Right kidney (tissue), 1 donor: ENCODE data around the gene SPPL2A.
A peak's percentile ranks its signal among the peaks of the same experiment; 100 is the strongest.

Source experiments
- DNase-seq: peaks from one replicate; pipeline ENCODE4 v3.0.0-alpha.2; 2016

Gene SPPL2A

DNA sequence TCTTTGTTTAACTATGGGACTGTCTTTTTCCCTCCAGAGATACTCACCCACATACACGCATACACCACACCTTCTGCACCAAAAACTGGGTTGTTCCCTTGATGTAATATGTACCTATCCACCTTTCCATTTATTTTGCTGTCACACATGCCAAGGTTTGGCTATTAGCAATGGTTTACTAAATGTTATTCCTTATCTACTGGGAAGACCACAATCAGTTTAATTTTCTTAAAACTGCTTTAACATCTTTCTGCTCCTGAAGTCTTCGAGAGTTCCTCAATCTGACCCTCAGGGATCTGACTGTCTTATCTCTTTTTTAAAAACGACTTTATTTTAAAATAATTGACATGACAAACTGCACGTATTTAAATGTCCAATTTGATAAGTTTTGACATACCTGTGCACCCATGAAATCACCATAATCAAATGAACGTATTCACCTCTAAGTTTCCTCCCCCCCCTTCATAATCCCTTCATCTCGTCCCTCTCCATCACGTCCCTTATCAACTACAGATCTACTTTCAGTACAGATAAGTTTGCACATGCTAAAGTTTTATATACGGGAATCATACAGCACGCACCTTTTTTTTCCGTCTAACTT lies 78.1 kb downstream of the SPPL2A start:
- DNase-seq = no peak

DNA sequence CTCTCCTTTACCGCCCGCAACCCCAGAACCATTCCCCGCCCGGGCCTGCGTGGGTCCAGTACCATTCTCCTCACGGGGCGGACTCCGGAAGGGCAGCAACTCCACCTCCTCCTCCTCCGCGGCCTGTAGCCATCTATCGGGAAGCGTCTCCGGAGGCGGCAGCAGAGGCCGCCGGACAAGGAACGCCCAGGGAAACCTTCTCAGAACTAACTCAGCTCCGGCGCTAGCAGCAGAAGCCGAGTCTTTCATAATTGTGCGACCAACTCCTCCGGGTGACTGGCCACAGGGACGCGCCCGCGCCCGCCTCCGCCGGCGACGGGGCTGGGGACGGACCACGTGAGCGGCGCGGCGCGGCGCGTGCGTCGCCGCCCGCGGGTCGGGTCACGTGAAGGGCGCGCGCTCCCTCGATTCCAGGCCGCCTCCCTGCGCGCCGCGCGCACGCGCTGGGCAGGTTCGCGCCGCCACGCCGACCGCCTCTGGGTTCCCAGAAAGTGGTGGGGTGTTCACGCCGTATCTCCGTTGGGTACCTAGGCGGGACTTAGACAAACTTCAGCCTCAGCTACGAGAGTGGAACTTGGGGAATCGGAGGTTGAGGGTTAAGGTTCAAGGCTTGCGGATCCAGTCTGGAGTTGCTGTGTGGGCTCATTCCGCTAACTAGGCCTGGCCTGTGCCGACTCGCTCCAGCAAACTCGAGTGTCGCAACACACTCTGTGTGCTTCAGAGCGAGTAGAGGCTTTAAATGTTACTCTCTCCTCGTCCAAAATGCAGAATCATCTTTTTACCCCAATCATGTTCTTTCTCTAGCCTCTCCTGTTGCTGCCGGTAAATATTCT lies 78.8 kb downstream of the SPPL2A start, which contains the start of gene TRPM7:
TRPM7 (minus strand) TSS at position 329 of the 833 bp plus-strand sequence; CDS start at position 65, 264 bp downstream.
- peak; percentile 99 for DNase-seq

DNA sequence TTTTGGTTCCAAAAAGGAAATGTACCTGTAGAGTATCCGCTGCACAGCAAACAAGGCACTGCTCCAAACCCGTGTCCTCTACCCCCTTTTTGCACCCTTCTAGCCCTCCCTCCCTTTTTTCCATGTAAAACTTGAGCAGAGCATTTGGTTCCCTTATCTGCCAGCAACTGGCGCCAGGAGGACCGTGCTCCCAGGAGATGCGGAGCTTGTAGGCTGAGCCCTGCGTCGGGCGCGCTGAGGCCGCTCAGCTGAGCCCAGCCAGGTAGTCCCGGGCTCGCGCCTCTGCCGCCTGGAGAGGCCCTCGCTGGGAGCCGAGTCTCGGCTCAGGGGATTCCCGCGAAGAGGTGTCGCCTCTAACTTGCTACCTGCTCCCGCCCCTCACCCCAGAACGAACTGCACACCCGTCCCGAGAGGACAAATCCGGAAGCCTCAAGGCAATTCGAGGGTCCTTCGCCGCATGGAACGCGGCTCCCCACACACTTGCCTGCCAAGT lies 79.5 kb downstream of the SPPL2A start:
- no peak for DNase-seq

DNA sequence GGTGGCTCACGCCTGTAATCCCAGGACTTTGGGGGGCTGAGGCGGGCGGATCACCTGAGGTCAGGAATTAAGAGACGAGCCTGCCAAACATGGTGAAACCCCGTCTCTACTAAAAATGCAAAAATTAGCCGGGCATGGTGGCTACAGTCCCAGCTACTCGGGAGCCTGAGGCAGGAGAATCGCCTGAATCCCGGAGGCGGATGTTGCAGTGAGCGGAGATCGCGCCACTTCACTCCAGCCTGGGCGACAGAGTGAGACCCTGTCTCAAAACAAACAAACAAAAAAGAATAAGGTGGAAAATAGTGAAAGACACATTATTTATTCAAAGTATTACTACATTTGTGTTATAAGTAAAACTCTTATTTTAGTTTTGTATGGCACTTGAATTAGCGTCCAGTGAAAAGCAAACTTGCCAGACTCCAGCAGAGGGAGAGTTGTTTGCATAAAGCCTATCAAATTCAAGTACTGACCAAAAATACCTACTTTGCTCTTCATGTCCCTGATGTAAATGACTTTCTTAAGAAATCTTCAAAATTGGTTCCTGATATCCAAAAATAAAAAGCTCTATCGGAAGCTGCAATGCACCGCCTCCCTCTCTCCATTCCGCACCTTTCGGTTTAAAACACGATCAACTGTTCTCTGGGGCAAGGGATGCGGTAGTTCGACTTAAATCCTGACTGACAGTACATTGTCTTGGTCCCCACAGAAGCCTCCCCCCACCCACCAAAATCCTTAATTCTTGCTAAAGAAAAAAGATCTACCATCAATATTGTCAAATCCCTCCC lies 80.1 kb downstream of the SPPL2A start:
- DNase-seq = peak; percentile 40

DNA sequence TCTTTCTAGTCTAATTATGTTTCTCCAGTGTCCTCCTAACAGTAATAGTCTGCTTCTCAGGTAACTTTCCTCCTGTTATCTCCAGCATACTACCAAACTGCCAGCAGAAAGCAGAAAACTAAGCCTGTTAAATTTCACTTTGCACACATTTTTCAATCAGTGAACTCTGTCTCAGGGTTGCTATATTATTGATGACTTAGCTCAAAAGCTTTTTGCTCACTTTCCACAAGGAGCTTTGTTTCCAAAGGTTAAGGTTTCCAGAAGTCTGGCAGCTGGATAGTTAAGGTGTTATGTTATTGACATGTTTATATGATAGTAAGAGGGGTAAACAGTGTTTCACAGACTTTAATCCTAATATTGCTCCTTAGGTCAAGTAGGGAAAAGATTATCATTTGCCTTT lies 84.0 kb downstream of the SPPL2A start:
- no peak for DNase-seq

DNA sequence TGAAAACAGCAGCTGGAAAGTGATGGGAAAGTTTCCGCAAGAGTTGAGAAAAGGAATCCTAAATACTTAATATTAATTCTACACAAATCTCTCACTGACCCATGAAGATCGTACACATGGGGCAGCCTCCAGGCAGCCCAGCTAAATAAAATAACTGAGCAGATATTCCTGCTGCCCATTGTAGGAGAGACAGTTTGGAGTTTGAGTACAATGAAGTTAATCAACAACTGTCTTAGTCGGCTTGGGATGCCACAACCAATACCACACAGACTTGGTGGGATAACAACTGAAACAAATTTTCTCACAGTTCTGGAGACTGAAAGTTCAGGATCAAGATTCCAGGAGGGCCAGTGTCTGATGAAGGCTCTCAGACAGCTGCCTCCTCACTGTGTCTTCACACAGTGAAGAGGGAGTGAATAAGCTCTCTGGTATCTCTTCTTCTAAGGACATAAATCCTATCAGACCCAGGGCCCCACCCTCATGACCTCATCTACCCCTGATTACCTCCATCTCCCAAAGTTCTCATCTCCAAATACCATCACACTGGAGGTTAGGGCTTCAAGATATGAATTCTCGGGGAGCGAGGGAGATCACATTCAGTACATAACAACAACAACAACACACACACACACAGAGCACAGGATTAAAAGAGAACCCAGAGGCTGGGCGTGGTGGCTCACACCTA lies 88.6 kb downstream of the SPPL2A start:
- no peak for DNase-seq

DNA sequence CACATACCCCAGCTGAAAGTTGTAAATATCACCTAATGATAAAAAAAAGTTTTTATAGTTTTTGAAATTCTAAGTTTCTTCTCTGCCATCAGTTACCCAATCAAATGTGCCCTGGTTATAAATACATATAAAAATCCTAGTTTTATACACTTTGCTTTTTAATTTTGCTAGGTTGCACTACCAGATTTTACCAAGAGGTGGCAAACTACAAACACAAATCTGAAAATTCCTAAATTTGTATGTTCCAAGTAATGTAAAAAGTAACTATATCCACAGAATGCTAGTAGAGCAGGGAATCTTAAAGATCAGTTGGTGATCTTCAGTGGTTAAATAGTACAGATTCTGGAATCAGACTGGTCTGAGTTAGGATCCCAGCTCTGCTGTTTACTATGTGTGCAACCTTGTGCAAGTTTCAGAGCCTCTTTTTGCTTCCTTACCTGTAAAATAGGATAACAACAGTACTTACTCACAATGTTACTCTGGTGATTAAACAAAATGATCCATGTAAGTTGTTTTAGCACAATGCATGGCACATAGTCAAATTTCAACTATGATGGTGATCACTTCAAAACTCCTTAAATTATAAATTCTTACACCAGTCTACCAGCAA lies 89.9 kb downstream of the SPPL2A start:
- peak; percentile 6 for DNase-seq

DNA sequence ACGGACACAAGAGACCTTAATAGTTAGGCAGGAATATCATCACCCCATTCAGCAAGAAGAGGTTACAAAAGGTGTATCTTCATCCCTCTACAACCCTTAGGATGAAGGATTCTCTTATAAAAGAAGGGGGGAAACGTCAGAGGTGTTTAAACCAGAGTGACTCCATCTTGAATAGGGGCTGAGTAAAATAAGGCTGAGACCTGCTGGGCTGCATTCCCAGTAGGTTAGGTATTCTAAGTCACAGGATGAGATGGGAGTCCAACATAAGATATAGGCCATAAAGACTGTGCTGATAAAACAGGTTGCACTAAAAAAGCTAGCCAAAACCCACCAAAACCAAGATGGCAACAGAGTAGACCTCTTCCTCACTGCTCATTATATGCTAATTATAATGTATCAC lies 95.4 kb downstream of the SPPL2A start:
- DNase-seq = no peak

DNA sequence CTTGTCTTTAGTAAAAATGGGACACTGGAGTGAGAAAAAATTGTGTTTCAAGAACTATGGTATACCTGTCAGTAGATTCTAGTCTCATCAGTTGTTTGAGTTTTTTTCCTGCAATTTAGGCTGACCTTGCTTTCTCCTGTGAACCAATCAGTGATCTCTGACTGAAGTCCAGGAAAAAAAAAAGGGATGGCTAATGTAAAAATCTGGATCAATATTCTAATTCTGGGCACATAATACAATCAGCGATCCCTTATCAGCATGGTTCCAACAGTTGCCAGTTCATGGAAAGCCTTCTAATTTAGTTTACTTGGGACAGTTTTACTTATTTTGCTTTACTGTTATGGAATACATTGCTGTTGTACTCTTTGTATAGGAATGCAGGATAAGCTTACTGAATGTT lies 95.9 kb downstream of the SPPL2A start:
- DNase-seq = no peak

DNA sequence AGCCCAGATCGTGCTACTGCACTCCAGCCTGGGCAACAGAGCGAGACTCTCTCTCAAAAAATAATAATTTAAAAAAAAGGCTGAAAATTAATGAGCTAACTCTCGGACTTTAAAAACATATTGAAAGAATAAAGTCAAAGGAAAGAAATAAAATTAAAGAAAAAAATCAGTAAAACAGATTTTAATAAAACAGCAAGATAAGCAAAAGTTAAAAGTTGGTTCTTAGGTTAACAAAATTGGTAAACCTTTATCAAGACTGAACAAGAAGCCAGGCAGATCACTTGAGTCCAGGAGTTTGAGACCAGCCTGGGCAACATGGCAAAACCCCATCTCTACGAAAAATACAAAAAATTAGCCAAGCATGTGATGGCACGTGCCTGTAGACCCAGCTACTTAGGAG lies 99.6 kb downstream of the SPPL2A start:
- no peak for DNase-seq

DNA sequence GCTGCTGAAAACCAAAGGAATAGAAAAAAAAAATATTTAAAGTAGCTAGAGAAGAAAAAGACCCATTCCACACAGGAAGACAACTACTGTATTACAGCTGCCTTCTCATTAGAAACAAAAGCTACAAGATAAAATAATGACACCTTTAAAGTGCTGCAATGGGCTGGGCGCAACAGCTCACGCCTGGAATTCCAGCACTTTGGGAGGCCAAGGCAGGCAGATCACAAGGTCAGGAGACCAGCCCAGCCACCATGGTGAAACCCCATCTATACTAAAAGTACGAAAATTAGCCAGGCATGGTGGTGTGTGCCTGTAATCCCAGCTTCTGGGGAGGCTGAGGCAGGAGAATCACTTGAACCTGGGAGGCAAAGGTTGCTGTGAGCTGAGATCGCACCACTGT lies 110.0 kb downstream of the SPPL2A start:
- DNase-seq = no peak

DNA sequence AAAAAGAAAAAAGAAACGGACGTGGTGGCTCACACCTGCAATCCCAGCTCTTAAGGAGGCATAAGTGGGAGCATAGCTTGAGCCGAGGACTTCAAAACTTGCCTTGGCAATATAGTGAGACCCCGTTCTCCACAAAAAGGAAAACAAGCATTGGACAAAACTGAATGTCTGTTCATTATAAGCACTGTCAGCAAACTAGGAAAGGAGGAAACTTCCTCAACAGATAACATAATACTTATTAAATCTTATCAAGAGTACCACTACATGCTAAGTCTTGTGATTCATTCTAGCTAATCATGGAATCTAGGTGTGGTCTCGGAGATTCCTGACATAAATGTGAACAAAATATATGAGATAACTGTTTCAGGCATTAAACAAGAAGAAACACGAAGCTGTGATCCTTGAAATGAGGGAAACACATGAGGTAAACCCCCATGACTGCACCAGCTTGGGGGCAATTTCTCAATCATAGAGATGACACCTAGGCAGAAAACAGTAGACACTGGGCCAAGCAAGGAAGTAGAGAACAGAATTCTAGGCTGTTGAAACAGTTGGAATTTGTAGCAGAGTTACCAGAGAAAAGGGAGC lies 112.3 kb downstream of the SPPL2A start:
- DNase-seq = no peak

DNA sequence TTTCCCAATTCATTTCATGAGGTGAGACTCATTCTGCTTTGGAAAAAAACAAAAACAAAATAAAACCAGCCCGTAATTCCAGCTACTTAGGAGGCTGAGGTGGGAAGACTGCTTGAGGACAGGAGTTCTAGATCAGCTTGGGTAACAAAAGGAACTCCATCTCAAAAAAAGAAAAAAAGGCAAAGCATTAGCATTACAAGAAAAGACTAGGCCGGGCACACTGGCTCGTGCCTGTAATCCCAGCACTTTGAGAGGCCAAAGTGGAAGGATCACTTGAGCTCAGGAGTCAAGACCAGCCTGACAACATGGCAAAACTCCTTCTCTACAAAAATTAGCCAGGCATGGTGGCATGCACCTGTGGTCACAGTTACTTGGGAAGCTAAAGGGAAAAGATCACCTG lies 112.8 kb downstream of the SPPL2A start:
- DNase-seq = no peak
